Type B pancreatic cell (in vitro differentiated cells): Measurements from ENCODE around the gene SLC25A28. TPM values are rescaled to one million over a fixed set of nuclear protein-coding genes. Genes with fewer than 3 reads are reported as not detected.
A peak's percentile ranks its signal among the peaks of the same experiment; 100 is the strongest.
"Not testable (repeated sequence)": the region's sequence is repeated elsewhere in the genome, so short reads cannot be mapped to it uniquely, and the experiment has no call there.

Source experiments
- DNase-seq: peaks from one replicate; pipeline ENCODE4 v3.0.0; 2021; ENCODE audit warnings: mixed read lengths; ENCODE audit not compliant: unreplicated experiment; ENCODE audit errors: extremely low spot score
- H3K27ac Mint-ChIP-seq: 2 replicates; pipeline ENCODE4 v1.8.0; 2021; ENCODE audit warnings: mild to moderate bottlenecking, mixed read lengths
- H3K27me3 Mint-ChIP-seq: 2 replicates; pipeline ENCODE4 v1.8.0; 2021; ENCODE audit warnings: mixed read lengths
- H3K36me3 Mint-ChIP-seq: 2 replicates; pipeline ENCODE4 v1.8.0; 2021; ENCODE audit warnings: mixed read lengths
- H3K4me1 Mint-ChIP-seq: one replicate; pipeline ENCODE4 v1.8.0; 2021; ENCODE audit warnings: mixed read lengths; ENCODE audit not compliant: unreplicated experiment
- H3K4me3 Mint-ChIP-seq: 2 replicates; pipeline ENCODE4 v1.8.0; 2021; ENCODE audit warnings: mild to moderate bottlenecking, mixed read lengths
- H3K9me3 Mint-ChIP-seq: 2 replicates; pipeline ENCODE4 v1.8.0; 2021; ENCODE audit warnings: mixed read lengths
- CTCF ChIP-seq: fragments of 200-600 bp; sonication (generic); conservative IDR thresholded peaks from 2 replicates; pipeline ENCODE4 v1.5.0; 2021; ENCODE audit warnings: antibody characterized with exemption, mild to moderate bottlenecking
- total RNA-seq: library from RNA; stranded (reverse); gene quantifications from 2 replicates; pipeline ENCODE4 v1.2.1, GENCODE V29; 2021; ENCODE audit warnings: low replicate concordance

The SLC25A28 gene
- total RNA-seq, 1 donor from 2014 or later, result 33.9 TPM

GRCh38 chr10:99630433-99630832 is 10.2 kb upstream of the SLC25A28 start:
- H3K27ac Mint-ChIP-seq, result no peak overlapping the region
- H3K27me3 Mint-ChIP-seq, result peaks cover 13% of the 10 kb centered on the region
- H3K9me3 Mint-ChIP-seq, result no peaks in the 10 kb centered on the region
- no peak for DNase-seq
- TF ChIP-seq CTCF, result peak; percentile 46
- no peak overlapping the region for H3K4me3 Mint-ChIP-seq
- no peaks in the 10 kb centered on the region for H3K36me3 Mint-ChIP-seq
- no peaks in the 10 kb centered on the region for H3K4me1 Mint-ChIP-seq

GRCh38 chr10:99629625-99629978 is 9.4 kb upstream of the SLC25A28 start:
- no peak for DNase-seq
- TF ChIP-seq CTCF, result no peak
- no peaks in the 10 kb centered on the region for H3K9me3 Mint-ChIP-seq
- H3K27me3 Mint-ChIP-seq, result peaks cover 11% of the 10 kb centered on the region
- H3K36me3 Mint-ChIP-seq, result no peaks in the 10 kb centered on the region
- no peak overlapping the region for H3K4me3 Mint-ChIP-seq
- H3K4me1 Mint-ChIP-seq, result no peaks in the 10 kb centered on the region
- no peak overlapping the region for H3K27ac Mint-ChIP-seq

- TF ChIP-seq CTCF, result no peak
Observed at GRCh38 chr10:99628923-99629624, 8.8 kb upstream of the SLC25A28 start.

GRCh38 chr10:99625124-99625523 is 4.9 kb upstream of the SLC25A28 start:
- H3K27ac Mint-ChIP-seq, H3K9me3 Mint-ChIP-seq, DNase-seq, H3K27me3 Mint-ChIP-seq, H3K4me1 Mint-ChIP-seq, H3K36me3 Mint-ChIP-seq, H3K4me3 Mint-ChIP-seq: not testable (repeated sequence)

More at GRCh38 chr10:99628923-99629624, 8.8 kb upstream of the SLC25A28 start:
- H3K27ac Mint-ChIP-seq, result no peak overlapping the region
- H3K9me3 Mint-ChIP-seq, result no peaks in the 10 kb centered on the region
- no peak overlapping the region for H3K4me3 Mint-ChIP-seq
- no peak for DNase-seq
- no peaks in the 10 kb centered on the region for H3K36me3 Mint-ChIP-seq
- peaks cover 5% of the 10 kb centered on the region for H3K27me3 Mint-ChIP-seq
- H3K4me1 Mint-ChIP-seq, result no peaks in the 10 kb centered on the region

- Mint-ChIP-seq H3K4me3 (peak overlapping the region; percentile 38), H3K4me1 (peaks cover 9% of the 10 kb centered on the region), H3K36me3 (no peaks in the 10 kb centered on the region), H3K27ac (peak overlapping the region; percentile 76), H3K9me3 (no peaks in the 10 kb centered on the region), H3K27me3 (no peaks in the 10 kb centered on the region)
- no peak for DNase-seq
- TF ChIP-seq CTCF, result no peak
Observed at GRCh38 chr10:99623919-99624318, 3.7 kb upstream of the SLC25A28 start.

GRCh38 chr10:99621454-99622251 is 1.4 kb upstream of the SLC25A28 start:
- peaks cover 31% of the 10 kb centered on the region for H3K4me1 Mint-ChIP-seq
- DNase-seq, result no peak
- peak overlapping the region; percentile 97 for H3K27ac Mint-ChIP-seq
- H3K27me3 Mint-ChIP-seq, result no peaks in the 10 kb centered on the region
- TF ChIP-seq CTCF, result no peak
- no peaks in the 10 kb centered on the region for H3K9me3 Mint-ChIP-seq
- H3K36me3 Mint-ChIP-seq, result no peaks in the 10 kb centered on the region
- H3K4me3 Mint-ChIP-seq, result peak overlapping the region; percentile 91
